GM23338 (cell line): ENCODE data around the gene CDH4.

Source experiments
- CREB1 ChIP-seq: fragments of 250-450 bp; sonication (Bioruptor Pico); IDR thresholded peaks from 2 replicates; pipeline ENCODE4 v1.5.0; 2020; ENCODE audit warnings: low read depth, mild to moderate bottlenecking, moderate library complexity
- EZH2 ChIP-seq: fragments of 200-600 bp; sonication (generic); IDR thresholded peaks from one replicate; pipeline ENCODE4 v1.8.0; 2017; ENCODE audit warnings: antibody characterized with exemption, mild to moderate bottlenecking, low read depth; ENCODE audit not compliant: unreplicated experiment
- EZH2phosphoT487 ChIP-seq: fragments of 200-600 bp; sonication (generic); IDR thresholded peaks from one replicate; pipeline ENCODE4 v1.8.1; 2018; ENCODE audit warnings: antibody characterized with exemption; ENCODE audit not compliant: unreplicated experiment
- JUNB ChIP-seq: IDR thresholded peaks from one replicate; pipeline ENCODE4 v1.6.1; 2016; ENCODE audit warnings: antibody characterized with exemption; ENCODE audit not compliant: unreplicated experiment
- NANOG ChIP-seq: IDR thresholded peaks from 2 replicates; pipeline ENCODE4 v1.6.1; 2016; ENCODE audit warnings: antibody characterized with exemption, borderline replicate concordance
- POLR2AphosphoS5 ChIP-seq: IDR thresholded peaks from 2 replicates; pipeline ENCODE4 v1.6.1; 2016; ENCODE audit warnings: antibody characterized with exemption, low read depth
- STAT1 ChIP-seq: IDR thresholded peaks from one replicate; pipeline ENCODE4 v1.6.1; 2016; ENCODE audit warnings: antibody characterized with exemption; ENCODE audit not compliant: unreplicated experiment
- TF ChIP-seq, protein P1 (sequence below), 2 experiments: fragments of 200-600 bp in 1 of 2; sonication (generic) in 1 of 2; conservative IDR thresholded peaks; 2 replicates each; pipeline versions ENCODE4 v1.5.1 to v1.6.1; 2016 to 2017; ENCODE audit warnings: antibody characterized with exemption in 2 of 2, low read depth in 2 of 2, mild to moderate bottlenecking in 2 of 2, moderate library complexity in 1 of 2
- TF ChIP-seq, protein P2 (sequence below): IDR thresholded peaks from one replicate; pipeline ENCODE4 v1.6.1; 2018; ENCODE audit warnings: antibody characterized with exemption; ENCODE audit not compliant: unreplicated experiment
- TF ChIP-seq, protein P3 (sequence below): IDR thresholded peaks from 2 replicates; pipeline ENCODE4 v1.6.1; 2016; ENCODE audit warnings: antibody characterized with exemption
- TF ChIP-seq, protein P4 (sequence below): fragments of 250-450 bp; sonication (Bioruptor Pico); IDR thresholded peaks from 2 replicates; pipeline ENCODE4 v1.5.0; 2020; ENCODE audit warnings: mild to moderate bottlenecking, moderate library complexity

DNA sequence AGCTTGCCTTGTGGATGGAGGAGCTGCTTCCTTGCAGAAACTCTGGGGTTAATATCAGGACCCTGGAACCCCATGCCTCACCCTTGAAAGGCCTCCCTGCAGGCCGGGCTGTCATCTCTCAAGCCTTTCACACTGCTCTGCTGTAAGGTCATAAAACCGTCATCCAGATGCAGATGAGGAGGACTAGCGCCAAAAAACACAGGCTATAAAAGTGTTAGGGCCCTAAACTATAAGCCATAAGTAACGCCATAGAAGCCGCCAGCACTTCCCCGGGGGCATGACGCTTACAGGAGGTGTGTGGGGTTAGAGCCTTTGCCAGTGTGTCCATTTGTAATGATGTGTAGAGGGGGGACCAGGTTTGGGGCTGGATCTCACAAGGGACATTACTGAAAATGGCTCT is 47.6 kb downstream of the CDH4 start:
- TF ChIP-seq, protein P1, sequence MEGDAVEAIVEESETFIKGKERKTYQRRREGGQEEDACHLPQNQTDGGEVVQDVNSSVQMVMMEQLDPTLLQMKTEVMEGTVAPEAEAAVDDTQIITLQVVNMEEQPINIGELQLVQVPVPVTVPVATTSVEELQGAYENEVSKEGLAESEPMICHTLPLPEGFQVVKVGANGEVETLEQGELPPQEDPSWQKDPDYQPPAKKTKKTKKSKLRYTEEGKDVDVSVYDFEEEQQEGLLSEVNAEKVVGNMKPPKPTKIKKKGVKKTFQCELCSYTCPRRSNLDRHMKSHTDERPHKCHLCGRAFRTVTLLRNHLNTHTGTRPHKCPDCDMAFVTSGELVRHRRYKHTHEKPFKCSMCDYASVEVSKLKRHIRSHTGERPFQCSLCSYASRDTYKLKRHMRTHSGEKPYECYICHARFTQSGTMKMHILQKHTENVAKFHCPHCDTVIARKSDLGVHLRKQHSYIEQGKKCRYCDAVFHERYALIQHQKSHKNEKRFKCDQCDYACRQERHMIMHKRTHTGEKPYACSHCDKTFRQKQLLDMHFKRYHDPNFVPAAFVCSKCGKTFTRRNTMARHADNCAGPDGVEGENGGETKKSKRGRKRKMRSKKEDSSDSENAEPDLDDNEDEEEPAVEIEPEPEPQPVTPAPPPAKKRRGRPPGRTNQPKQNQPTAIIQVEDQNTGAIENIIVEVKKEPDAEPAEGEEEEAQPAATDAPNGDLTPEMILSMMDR (conservative IDR thresholded peaks at IDR 0.05; ENCODE audit: low read depth in 2 of 2), result no peak
- TF ChIP-seq JUNB, result no peak
- TF ChIP-seq, protein P2, sequence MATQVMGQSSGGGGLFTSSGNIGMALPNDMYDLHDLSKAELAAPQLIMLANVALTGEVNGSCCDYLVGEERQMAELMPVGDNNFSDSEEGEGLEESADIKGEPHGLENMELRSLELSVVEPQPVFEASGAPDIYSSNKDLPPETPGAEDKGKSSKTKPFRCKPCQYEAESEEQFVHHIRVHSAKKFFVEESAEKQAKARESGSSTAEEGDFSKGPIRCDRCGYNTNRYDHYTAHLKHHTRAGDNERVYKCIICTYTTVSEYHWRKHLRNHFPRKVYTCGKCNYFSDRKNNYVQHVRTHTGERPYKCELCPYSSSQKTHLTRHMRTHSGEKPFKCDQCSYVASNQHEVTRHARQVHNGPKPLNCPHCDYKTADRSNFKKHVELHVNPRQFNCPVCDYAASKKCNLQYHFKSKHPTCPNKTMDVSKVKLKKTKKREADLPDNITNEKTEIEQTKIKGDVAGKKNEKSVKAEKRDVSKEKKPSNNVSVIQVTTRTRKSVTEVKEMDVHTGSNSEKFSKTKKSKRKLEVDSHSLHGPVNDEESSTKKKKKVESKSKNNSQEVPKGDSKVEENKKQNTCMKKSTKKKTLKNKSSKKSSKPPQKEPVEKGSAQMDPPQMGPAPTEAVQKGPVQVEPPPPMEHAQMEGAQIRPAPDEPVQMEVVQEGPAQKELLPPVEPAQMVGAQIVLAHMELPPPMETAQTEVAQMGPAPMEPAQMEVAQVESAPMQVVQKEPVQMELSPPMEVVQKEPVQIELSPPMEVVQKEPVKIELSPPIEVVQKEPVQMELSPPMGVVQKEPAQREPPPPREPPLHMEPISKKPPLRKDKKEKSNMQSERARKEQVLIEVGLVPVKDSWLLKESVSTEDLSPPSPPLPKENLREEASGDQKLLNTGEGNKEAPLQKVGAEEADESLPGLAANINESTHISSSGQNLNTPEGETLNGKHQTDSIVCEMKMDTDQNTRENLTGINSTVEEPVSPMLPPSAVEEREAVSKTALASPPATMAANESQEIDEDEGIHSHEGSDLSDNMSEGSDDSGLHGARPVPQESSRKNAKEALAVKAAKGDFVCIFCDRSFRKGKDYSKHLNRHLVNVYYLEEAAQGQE, result no peak
- no peak for TF ChIP-seq CREB1 (CRISPR knock-in tag)
- TF ChIP-seq EZH2phosphoT487, result no peak
- no peak for TF ChIP-seq EZH2
- TF ChIP-seq POLR2AphosphoS5, result no peak
- TF ChIP-seq NANOG, result no peak
- TF ChIP-seq STAT1, result no peak
- TF ChIP-seq, protein P3, sequence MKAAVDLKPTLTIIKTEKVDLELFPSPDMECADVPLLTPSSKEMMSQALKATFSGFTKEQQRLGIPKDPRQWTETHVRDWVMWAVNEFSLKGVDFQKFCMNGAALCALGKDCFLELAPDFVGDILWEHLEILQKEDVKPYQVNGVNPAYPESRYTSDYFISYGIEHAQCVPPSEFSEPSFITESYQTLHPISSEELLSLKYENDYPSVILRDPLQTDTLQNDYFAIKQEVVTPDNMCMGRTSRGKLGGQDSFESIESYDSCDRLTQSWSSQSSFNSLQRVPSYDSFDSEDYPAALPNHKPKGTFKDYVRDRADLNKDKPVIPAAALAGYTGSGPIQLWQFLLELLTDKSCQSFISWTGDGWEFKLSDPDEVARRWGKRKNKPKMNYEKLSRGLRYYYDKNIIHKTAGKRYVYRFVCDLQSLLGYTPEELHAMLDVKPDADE, result no peak
- TF ChIP-seq, protein P4, sequence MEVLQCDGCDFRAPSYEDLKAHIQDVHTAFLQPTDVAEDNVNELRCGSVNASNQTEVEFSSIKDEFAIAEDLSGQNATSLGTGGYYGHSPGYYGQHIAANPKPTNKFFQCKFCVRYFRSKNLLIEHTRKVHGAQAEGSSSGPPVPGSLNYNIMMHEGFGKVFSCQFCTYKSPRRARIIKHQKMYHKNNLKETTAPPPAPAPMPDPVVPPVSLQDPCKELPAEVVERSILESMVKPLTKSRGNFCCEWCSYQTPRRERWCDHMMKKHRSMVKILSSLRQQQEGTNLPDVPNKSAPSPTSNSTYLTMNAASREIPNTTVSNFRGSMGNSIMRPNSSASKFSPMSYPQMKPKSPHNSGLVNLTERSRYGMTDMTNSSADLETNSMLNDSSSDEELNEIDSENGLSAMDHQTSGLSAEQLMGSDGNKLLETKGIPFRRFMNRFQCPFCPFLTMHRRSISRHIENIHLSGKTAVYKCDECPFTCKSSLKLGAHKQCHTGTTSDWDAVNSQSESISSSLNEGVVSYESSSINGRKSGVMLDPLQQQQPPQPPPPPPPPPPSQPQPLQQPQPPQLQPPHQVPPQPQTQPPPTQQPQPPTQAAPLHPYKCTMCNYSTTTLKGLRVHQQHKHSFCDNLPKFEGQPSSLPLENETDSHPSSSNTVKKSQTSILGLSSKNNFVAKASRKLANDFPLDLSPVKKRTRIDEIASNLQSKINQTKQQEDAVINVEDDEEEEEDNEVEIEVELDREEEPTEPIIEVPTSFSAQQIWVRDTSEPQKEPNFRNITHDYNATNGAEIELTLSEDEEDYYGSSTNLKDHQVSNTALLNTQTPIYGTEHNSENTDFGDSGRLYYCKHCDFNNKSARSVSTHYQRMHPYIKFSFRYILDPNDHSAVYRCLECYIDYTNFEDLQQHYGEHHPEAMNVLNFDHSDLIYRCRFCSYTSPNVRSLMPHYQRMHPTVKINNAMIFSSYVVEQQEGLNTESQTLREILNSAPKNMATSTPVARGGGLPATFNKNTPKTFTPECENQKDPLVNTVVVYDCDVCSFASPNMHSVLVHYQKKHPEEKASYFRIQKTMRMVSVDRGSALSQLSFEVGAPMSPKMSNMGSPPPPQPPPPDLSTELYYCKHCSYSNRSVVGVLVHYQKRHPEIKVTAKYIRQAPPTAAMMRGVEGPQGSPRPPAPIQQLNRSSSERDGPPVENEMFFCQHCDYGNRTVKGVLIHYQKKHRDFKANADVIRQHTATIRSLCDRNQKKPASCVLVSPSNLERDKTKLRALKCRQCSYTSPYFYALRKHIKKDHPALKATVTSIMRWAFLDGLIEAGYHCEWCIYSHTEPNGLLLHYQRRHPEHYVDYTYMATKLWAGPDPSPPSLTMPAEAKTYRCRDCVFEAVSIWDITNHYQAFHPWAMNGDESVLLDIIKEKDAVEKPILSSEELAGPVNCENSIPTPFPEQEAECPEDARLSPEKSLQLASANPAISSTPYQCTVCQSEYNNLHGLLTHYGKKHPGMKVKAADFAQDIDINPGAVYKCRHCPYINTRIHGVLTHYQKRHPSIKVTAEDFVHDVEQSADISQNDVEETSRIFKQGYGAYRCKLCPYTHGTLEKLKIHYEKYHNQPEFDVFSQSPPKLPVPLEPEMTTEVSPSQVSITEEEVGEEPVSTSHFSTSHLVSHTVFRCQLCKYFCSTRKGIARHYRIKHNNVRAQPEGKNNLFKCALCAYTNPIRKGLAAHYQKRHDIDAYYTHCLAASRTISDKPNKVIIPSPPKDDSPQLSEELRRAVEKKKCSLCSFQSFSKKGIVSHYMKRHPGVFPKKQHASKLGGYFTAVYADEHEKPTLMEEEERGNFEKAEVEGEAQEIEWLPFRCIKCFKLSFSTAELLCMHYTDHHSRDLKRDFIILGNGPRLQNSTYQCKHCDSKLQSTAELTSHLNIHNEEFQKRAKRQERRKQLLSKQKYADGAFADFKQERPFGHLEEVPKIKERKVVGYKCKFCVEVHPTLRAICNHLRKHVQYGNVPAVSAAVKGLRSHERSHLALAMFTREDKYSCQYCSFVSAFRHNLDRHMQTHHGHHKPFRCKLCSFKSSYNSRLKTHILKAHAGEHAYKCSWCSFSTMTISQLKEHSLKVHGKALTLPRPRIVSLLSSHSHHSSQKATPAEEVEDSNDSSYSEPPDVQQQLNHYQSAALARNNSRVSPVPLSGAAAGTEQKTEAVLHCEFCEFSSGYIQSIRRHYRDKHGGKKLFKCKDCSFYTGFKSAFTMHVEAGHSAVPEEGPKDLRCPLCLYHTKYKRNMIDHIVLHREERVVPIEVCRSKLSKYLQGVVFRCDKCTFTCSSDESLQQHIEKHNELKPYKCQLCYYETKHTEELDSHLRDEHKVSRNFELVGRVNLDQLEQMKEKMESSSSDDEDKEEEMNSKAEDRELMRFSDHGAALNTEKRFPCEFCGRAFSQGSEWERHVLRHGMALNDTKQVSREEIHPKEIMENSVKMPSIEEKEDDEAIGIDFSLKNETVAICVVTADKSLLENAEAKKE (CRISPR knock-in tag), result no peak
